Smooth muscle cell of the umbilical artery (primary cell): ENCODE data around the gene UTP3. TPM values are rescaled to one million over a fixed set of nuclear protein-coding genes. Genes with fewer than 3 reads are reported as not detected.

ENCODE experiments used
- total RNA-seq: library from RNA; depleted of rRNA; stranded (reverse); fragments of >200 nt; gene quantifications from 2 replicates; pipeline ENCODE4 v1.2.3, GENCODE V29; 2014

UTP3 gene, protein sequence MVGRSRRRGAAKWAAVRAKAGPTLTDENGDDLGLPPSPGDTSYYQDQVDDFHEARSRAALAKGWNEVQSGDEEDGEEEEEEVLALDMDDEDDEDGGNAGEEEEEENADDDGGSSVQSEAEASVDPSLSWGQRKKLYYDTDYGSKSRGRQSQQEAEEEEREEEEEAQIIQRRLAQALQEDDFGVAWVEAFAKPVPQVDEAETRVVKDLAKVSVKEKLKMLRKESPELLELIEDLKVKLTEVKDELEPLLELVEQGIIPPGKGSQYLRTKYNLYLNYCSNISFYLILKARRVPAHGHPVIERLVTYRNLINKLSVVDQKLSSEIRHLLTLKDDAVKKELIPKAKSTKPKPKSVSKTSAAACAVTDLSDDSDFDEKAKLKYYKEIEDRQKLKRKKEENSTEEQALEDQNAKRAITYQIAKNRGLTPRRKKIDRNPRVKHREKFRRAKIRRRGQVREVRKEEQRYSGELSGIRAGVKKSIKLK
- total RNA-seq = 21.7 and 27.9 TPM in 2 replicates

DNA sequence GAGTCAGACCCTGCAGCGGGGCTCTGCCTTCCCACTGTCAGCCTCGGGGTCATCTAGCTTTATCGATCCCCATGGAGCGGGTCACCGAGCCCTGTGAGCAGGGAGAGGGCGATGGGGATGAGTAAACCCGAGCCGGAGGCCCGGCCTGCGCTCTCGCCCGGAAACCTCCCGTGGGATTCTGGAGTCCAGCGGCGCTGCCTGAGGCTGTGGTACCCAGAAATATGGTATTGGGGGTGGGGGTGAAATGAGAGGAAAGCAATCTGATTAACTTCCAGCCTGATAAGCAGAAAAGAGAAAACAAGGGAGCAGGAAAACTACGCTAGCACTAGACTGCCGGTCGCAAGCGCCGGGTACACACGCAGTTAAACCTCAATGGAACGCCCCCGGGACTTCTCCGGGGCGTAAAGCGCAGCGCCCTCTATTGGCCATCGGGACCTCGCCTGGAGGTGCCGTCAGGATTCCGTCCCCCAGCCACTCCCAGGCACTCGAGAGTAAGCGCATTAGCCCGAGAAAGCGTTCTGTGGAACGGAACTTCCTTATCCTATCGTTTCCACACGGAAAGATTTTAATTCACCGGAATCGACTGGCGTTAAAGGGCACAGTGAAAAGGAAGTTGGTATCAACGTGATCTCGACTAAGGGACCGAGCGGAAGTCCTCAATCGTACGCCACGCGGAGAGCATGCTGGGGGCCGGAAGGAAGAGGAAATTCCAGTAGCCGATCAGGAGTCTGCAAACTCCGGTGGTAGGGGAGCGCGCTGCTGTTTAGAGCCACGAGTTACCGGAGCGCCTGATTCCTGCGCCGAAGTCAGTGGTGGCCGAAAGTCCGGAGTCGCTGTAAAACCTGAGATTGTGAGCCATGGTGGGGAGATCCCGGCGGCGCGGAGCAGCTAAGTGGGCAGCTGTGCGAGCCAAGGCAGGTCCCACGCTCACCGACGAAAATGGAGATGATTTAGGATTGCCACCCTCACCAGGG is at the start of gene UTP3:
TSS of gene UTP3 (plus strand) at position 712 of the 974 bp plus-strand sequence. CDS start at position 858, 146 bp downstream.

DNA sequence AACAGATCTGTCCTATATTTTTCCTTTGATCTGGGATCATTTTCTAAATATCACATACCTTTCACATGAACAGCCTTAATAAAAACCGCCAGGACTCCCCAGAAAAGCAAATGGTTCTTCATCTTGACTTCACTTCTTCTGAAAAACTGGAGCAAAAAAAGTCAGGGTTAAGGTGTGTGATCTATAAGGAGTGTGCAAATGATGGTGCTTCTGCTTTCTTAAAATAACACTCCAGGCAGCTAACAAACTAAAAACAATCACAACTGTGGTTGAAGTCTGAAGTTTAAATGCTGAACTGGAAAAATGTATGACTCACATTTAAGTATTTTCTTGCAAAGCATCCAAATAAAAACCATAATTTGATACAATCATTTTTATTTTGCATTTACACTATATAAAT is 22.0 kb upstream of the UTP3 start, which contains the start of gene JCHAIN:
TSS of gene JCHAIN (minus strand) at position 140 of the 400 bp plus-strand sequence. CDS start at position 122, 18 bp downstream.

DNA sequence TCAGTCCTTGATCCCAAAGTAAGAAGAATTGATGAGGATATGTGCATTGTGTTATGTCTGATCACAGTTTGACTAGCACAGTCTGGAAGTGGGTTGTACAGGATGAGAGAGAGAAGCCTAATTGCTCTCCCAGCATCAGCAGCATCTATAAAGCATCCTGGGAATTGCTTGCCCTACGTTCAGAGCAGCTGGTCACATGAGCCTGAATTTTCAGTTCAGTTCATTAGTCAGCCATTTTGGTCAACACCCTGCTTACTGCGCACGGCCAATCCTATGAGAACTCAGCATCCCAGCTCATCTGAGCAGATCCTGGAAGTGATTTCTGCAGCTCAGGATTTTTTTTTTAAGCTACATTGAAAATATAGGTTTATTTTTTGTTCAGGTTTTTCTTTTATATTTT is 33.4 kb downstream of the UTP3 start, which contains the start of gene RUFY3:
TSS of gene RUFY3 (plus strand) at position 218 of the 400 bp plus-strand sequence. CDS start 610 bp downstream, outside the sequence.

Other genes with a start within 250 kb of the UTP3 start
- not detected in 2 replicates for gene MUC7, start 216.3 kb upstream of the UTP3 start, total RNA-seq
- gene AMTN, start 170.0 kb upstream of the UTP3 start, total RNA-seq = not detected in 2 replicates
- gene AMBN, start 96.3 kb upstream of the UTP3 start, total RNA-seq = not detected in 2 replicates
- not detected in 2 replicates for gene ENAM, start 59.8 kb upstream of the UTP3 start, total RNA-seq
- gene JCHAIN, start 22.0 kb upstream of the UTP3 start, total RNA-seq = 1.2 TPM in 1 of 2 replicates, not detected in the other
- 69.7 and 87.0 TPM in 2 replicates for gene RUFY3, start 33.4 kb downstream of the UTP3 start, total RNA-seq
- gene GRSF1, start 151.4 kb downstream of the UTP3 start, total RNA-seq = 92.9 and 148 TPM in 2 replicates
- gene MOB1B, start 213.8 kb downstream of the UTP3 start, total RNA-seq = 15.7 and 29.8 TPM in 2 replicates